K562 (cell line): ENCODE data around the gene LYZL6. TPM values are rescaled to one million over a fixed set of nuclear protein-coding genes. Genes with fewer than 3 reads are reported as not detected.

Source experiments
- BHLHE40 ChIP-seq: IDR thresholded peaks from 2 replicates; pipeline ENCODE4 v1.6.1; 2011; ENCODE audit warnings: low read length, improper control_type of control experiment
- CHAMP1 ChIP-seq: fragments of 450-650 bp; IDR thresholded peaks from 2 replicates; pipeline ENCODE4 v1.6.1; 2016; ENCODE audit warnings: mild to moderate bottlenecking
- CREB1 ChIP-seq, 2 experiments: sonication (generic) in 1 of 2; formaldehyde crosslinking in 1 of 2; IDR thresholded peaks; 2 replicates each; pipeline versions ENCODE4 v1.6.1 to v1.8.0; 2012 to 2022; ENCODE audit warnings: inconsistent platforms in 1 of 2, mild to moderate bottlenecking in 1 of 2, missing genetic modification reagents in 1 of 2, moderate library complexity in 1 of 2
- FOXM1 ChIP-seq, 2 experiments: fragments of 450-650 bp in 1 of 2; sonication (generic) in 1 of 2; formaldehyde crosslinking in 1 of 2; IDR thresholded peaks; 2 replicates each; pipeline versions ENCODE4 v1.6.1 to v1.9.0; 2017 to 2022; ENCODE audit warnings: low read depth in 2 of 2, mild to moderate bottlenecking in 2 of 2, missing genetic modification reagents in 1 of 2, moderate library complexity in 1 of 2
- FOXP4 ChIP-seq: sonication (generic); formaldehyde crosslinking; IDR thresholded peaks from 2 replicates; pipeline ENCODE4 v1.8.0; 2022; ENCODE audit warnings: mild to moderate bottlenecking, missing genetic modification reagents, borderline replicate concordance
- IFI16 ChIP-seq: fragments of 250-450 bp; sonication (Bioruptor Pico); IDR thresholded peaks from 2 replicates; pipeline ENCODE4 v2.1.2; 2022; ENCODE audit warnings: mild to moderate bottlenecking, inconsistent platforms
- PKNOX1 ChIP-seq: fragments of 450-650 bp; IDR thresholded peaks from 2 replicates; pipeline ENCODE4 v1.6.1; 2016
- POLR2G ChIP-seq: fragments of 200-400 bp; formaldehyde crosslinking; IDR thresholded peaks from 2 replicates; pipeline ENCODE4 v1.6.1; 2017; ENCODE audit warnings: low read depth, mild to moderate bottlenecking, antibody characterized with exemption, low read length, moderate library complexity
- RBM25 ChIP-seq: fragments of 200-400 bp; formaldehyde crosslinking; IDR thresholded peaks from 2 replicates; pipeline ENCODE4 v1.6.1; 2018; ENCODE audit warnings: low read length, low read depth, moderate library complexity; ENCODE audit not compliant: severe bottlenecking
- SNAPC5 ChIP-seq: fragments of 250-450 bp; sonication (Bioruptor Pico); IDR thresholded peaks from 2 replicates; pipeline ENCODE4 v1.8.0; 2021; ENCODE audit warnings: moderate library complexity, mild to moderate bottlenecking, inconsistent platforms
- SREBF1 ChIP-seq: fragments of 150-350 bp; IDR thresholded peaks from 2 replicates; pipeline ENCODE4 v1.6.1; 2014; ENCODE audit warnings: antibody characterized with exemption, low read depth, low read length, borderline replicate concordance
- ZHX1 ChIP-seq: fragments of 150-350 bp; conservative IDR thresholded peaks from 2 replicates; pipeline ENCODE4 v1.6.1; 2014; ENCODE audit warnings: low read length
- ZNF24 ChIP-seq: fragments of 450-650 bp; IDR thresholded peaks from 2 replicates; pipeline ENCODE4 v1.6.1; 2016
- ZNF280B ChIP-seq: fragments of 250-450 bp; sonication (Bioruptor Pico); IDR thresholded peaks from 2 replicates; pipeline ENCODE4 v1.5.1; 2021; ENCODE audit warnings: mild to moderate bottlenecking
- ZNF449 ChIP-seq: fragments of 250-450 bp; sonication (Bioruptor Pico); IDR thresholded peaks from 2 replicates; pipeline ENCODE4 v1.8.0; 2022; ENCODE audit warnings: moderate library complexity, mild to moderate bottlenecking, inconsistent platforms
- ZNF764 ChIP-seq: fragments of 250-450 bp; sonication (Bioruptor Pico); IDR thresholded peaks from 2 replicates; pipeline ENCODE4 v1.4.0; 2020; ENCODE audit warnings: low read depth, mild to moderate bottlenecking, moderate library complexity
- polyA plus RNA-seq, 8 experiments: library from polyadenylated mRNA; depleted of rRNA in 4 of 8; stranded (reverse) in 5 of 8; unstranded in 3 of 8; fragments of >200 nt; fragmentation: Nextera tagmentation in 2 of 8; fragmentation: Illumina TruSeq in 1 of 8; extraction: Ambion mirVana in 2 of 8; extraction: Trizol in 1 of 8; gene quantifications; 2 replicates each; pipeline versions ENCODE4 v1.2.1 to v1.2.3, GENCODE V29; 2011 to 2014; ENCODE audit warnings: inconsistent platforms in 1 of 8, missing spikeins in 1 of 8
- total RNA-seq, 7 experiments: library from RNA; depleted of rRNA in 6 of 7; stranded (reverse); fragments of >200 nt in 6 of 7; fragmentation: Illumina TruSeq in 2 of 7; extraction: Trizol in 2 of 7; gene quantifications; 2 replicates each; pipeline versions ENCODE4 v1.2.1 to v1.2.3, GENCODE V29; 2011 to 2021; ENCODE audit warnings: low replicate concordance in 1 of 7

The LYZL6 gene
- total and polyA plus RNA-seq, 9 of the 15 experiments (the other 6 are each of a cell fraction or from before 2014, with no cell fraction given) = not detected

GRCh38 chr17:35889241-35889640 lies 54.3 kb downstream of the LYZL6 start (continued):
- TF ChIP-seq ZNF280B (CRISPR knock-in tag) = no peak
- TF ChIP-seq ZHX1 = no peak
- no peak for TF ChIP-seq IFI16 (CRISPR knock-in tag)
- TF ChIP-seq CHAMP1 = no peak
- no peak for TF ChIP-seq SNAPC5
- TF ChIP-seq FOXP4 (CRISPR knock-in tag) = no peak
- no peak for TF ChIP-seq ZNF764 (CRISPR knock-in tag)
- TF ChIP-seq CREB1 (IDR thresholded peaks at IDR 0.05) = no peak
- TF ChIP-seq CREB1 (CRISPR knock-in tag; IDR thresholded peaks at IDR 0.05) = no peak
- no peak for TF ChIP-seq RBM25
- TF ChIP-seq ZNF449 = no peak
- TF ChIP-seq POLR2G = no peak
- TF ChIP-seq BHLHE40 = no peak
- TF ChIP-seq SREBF1 = no peak
- no peak for TF ChIP-seq ZNF24
- TF ChIP-seq FOXM1 (IDR thresholded peaks at IDR 0.05; ENCODE audit: low read depth) = no peak
- no peak for TF ChIP-seq FOXM1 (CRISPR knock-in tag; IDR thresholded peaks at IDR 0.05; ENCODE audit: low read depth)
- TF ChIP-seq PKNOX1 = no peak
